ENCODE data around the gene ABCC8. TPM values are rescaled to one million over a fixed set of nuclear protein-coding genes. Genes with fewer than 3 reads are reported as not detected.

ABCC8 gene
- not detected for total RNA-seq

GRCh38 chr11:17476317-17477083, at the start of gene ABCC8:
Gene ABCC8 (minus strand): TSS chr11:17476845. CDS start chr11:17476776, 69 bp downstream.
- Mint-ChIP-seq H3K36me3 (ENCODE audit: low read depth) (no peaks in the 10 kb centered on the region), H3K4me3 (no peak within 1 kb of the TSS), H3K27ac (no peak within 1 kb of the TSS), H3K27me3 (peaks cover 70% of the 10 kb centered on the region), H3K9me3 (no peaks in the 10 kb centered on the region), H3K4me1 (peaks cover 2% of the 10 kb centered on the region)
- ChIA-PET CTCF (no interaction called here), POLR2A (no interaction called here)
- no peak for DNase-seq

DNA sequence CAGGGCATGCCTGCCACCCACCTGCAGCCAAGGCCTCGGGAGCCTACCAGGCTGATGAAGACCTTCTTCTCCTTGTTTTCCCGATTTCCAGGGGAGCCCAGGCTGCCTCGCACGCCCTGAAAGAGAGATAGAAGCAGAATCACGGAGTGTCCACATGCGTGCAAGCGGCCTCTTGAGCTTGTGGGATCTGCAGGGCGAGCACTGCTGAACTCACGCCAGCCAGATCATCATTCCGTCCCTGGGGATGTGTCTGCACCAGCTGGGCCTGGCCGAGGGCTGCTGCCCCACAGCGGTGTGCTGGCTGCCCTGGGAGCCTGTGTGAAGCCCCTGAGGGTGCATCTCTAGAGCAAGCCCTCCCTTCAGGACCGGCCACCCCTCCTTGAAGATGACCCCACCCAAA, 49.7 kb upstream of the ABCC8 start:
- Mint-ChIP-seq H3K4me1 (no peaks in the 10 kb centered on the region), H3K9me3 (no peaks in the 10 kb centered on the region), H3K27ac (no peak overlapping the region), H3K36me3 (ENCODE audit: low read depth) (no peaks in the 10 kb centered on the region), H3K27me3 (peaks cover 2% of the 10 kb centered on the region), H3K4me3 (no peak overlapping the region)
- POLR2A ChIA-PET = no interaction called here
- no peak for DNase-seq
- CTCF ChIA-PET = interaction anchor here (3.1 kb wide), 1 partner anchor 142 kb away, joined by 30 read pairs; no protein-coding TSS in a partner anchor

DNA sequence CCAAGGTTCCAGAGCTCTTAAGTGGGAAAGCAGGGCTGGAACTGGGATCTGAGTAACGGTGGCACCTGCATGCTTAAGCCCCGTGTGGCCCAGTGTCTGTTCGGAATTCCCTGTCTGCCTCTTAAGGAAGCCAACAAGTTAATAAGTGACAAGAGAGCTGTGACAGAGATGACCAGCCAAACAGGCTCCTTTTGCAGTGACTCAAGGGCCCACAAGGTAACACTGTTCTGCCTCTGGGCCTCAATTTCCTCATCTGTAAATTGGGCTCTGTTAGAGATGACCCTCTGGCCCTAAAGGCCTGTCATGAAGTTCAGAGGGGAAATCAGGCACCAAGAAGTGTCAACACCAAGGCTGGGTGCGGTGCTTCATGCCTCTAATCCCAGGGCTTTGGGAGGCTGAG, 48.9 kb upstream of the ABCC8 start:
- Mint-ChIP-seq H3K9me3 (no peaks in the 10 kb centered on the region), H3K27ac (no peak overlapping the region), H3K4me1 (no peaks in the 10 kb centered on the region), H3K27me3 (peaks cover 4% of the 10 kb centered on the region), H3K36me3 (ENCODE audit: low read depth) (no peaks in the 10 kb centered on the region), H3K4me3 (no peak overlapping the region)
- no peak for DNase-seq
- ChIA-PET POLR2A (no interaction called here), CTCF (interaction anchor here (3.1 kb wide), 1 partner anchor 141 kb away, joined by 30 read pairs; no protein-coding TSS in a partner anchor)

DNA sequence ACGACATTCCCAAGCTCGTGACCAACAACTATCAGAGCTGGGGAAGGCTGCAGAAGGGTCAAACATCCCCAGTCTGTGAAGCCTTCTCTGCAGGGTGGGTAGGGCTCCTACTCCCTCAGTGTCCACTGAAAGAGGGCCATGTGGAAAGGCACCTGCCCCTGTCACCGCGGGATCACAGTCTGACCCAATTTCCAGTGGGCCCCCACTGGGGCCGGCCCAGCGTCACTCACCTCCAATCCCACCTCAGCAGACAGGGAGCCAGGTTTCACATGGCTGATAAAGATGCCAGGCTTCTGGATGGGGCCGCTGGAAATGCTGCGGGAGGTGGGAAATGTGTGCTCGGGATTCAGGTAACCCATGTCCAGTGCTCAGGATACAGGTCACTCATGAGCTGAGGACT, 47.6 kb upstream of the ABCC8 start:
- peaks cover 4% of the 10 kb centered on the region for H3K27me3 Mint-ChIP-seq

GRCh38 chr11:17522655-17523054, 46.0 kb upstream of the ABCC8 start:
- ChIA-PET POLR2A (interaction anchor here (0.8 kb wide), 1 partner anchor 293 kb away, joined by 3 read pairs; no protein-coding TSS in a partner anchor), CTCF (no interaction called here)
- no peaks in the 10 kb centered on the region for H3K9me3 Mint-ChIP-seq
- no peak overlapping the region for H3K4me3 Mint-ChIP-seq
- no peak overlapping the region for H3K27ac Mint-ChIP-seq
- DNase-seq = no peak
- peaks cover 3% of the 10 kb centered on the region for H3K27me3 Mint-ChIP-seq
- H3K36me3 Mint-ChIP-seq (ENCODE audit: low read depth) = no peaks in the 10 kb centered on the region
- H3K4me1 Mint-ChIP-seq = no peaks in the 10 kb centered on the region

More for the DNA sequence above, 47.6 kb upstream of the ABCC8 start:
- Mint-ChIP-seq H3K9me3 (no peaks in the 10 kb centered on the region), H3K36me3 (ENCODE audit: low read depth) (no peaks in the 10 kb centered on the region), H3K27ac (no peak overlapping the region), H3K4me1 (no peaks in the 10 kb centered on the region), H3K4me3 (no peak overlapping the region)
- no peak for DNase-seq
- ChIA-PET CTCF (no interaction called here), POLR2A (no interaction called here)

DNA sequence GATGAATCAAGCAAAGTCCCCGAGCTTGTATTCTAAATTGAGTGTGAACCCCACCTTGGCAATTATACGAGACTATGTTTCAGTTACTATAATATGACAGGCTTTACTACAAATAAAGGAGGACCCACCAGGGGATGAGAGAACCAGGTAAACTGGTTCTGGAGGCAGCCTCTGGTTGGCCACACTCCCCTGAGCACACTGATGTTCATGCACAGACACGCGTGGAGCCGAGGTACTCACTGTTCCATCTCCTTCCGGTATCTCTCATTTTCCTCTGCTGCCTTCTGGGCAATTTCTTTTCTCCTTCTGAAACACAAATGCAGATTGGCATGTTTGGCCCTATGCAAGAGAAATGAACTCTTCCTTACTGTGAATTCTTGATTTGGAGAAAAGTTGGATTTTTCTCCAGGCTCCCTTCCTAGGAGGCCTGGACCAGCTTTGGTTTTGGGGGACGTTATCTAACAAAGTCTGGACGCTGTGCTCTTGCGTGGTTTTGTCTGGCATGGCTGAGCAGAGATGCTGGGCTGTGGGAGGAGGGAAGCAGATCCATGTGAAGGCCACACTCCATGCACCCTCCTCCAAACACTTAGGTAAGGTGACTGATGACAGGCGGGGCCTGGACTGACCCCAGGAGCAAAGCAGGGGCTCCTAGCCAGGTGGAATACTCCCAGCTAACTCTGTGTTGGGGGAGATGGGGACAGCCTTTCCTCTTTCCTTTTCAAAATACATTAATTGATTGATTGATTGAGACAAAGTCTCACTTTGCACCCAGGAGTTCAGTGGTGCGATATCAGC, 44.7 kb upstream of the ABCC8 start:
- Mint-ChIP-seq H3K27ac (no peak overlapping the region), H3K27me3 (peaks cover 5% of the 10 kb centered on the region)
- POLR2A ChIA-PET = interaction anchor here (0.6 kb wide), 1 partner anchor 803 kb away, joined by 3 read pairs; no protein-coding TSS in a partner anchor

GRCh38 chr11:17519061-17519885, 42.6 kb upstream of the ABCC8 start:
- H3K4me3 Mint-ChIP-seq = no peak overlapping the region
- H3K27ac Mint-ChIP-seq = no peak overlapping the region
- H3K4me1 Mint-ChIP-seq = no peaks in the 10 kb centered on the region
- no peak for DNase-seq
- CTCF ChIA-PET = interaction anchor here (0.9 to 2.5 kb wide), 4 partner anchors 9 to 289 kb away, joined by 3 to 9 read pairs (median 6); no protein-coding TSS in a partner anchor
- POLR2A ChIA-PET = no interaction called here
- peaks cover 7% of the 10 kb centered on the region for H3K27me3 Mint-ChIP-seq
- no peaks in the 10 kb centered on the region for H3K9me3 Mint-ChIP-seq
- H3K36me3 Mint-ChIP-seq (ENCODE audit: low read depth) = no peaks in the 10 kb centered on the region

More for the DNA sequence above, 44.7 kb upstream of the ABCC8 start:
- Mint-ChIP-seq H3K9me3 (no peaks in the 10 kb centered on the region), H3K4me1 (no peaks in the 10 kb centered on the region), H3K4me3 (no peak overlapping the region), H3K36me3 (ENCODE audit: low read depth) (no peaks in the 10 kb centered on the region)
- CTCF ChIA-PET = interaction anchor here (1.0 kb wide), 1 partner anchor 8 kb away, joined by 3 read pairs; no protein-coding TSS in a partner anchor
- no peak for DNase-seq

DNA sequence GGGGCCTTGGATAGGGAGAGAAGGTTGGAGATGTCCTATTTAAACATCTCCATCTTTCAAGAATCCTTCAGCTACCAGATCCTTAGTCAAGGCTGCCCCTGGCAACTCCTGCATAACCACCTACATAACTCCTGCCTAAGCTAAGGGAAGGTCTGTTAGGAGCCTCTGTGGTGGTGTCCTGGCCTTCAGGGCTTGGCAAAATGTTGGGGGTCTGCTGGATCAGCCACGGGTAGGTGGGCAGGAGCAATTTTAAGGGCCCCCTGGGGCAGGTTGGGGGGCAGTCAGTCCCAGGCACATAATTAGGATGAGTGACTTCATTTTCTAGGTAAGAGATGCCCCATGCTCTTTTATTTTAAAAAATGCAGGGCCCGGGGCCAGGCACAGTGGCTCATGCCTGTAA, 41.7 kb upstream of the ABCC8 start:
- ChIA-PET CTCF (interaction anchor here (1.4 to 2.5 kb wide), 2 partner anchors 10 to 139 kb away, joined by 5 to 9 read pairs; no protein-coding TSS in a partner anchor), POLR2A (no interaction called here)
- Mint-ChIP-seq H3K27me3 (peaks cover 7% of the 10 kb centered on the region), H3K4me1 (no peaks in the 10 kb centered on the region), H3K27ac (no peak overlapping the region), H3K4me3 (no peak overlapping the region), H3K36me3 (ENCODE audit: low read depth) (no peaks in the 10 kb centered on the region), H3K9me3 (no peaks in the 10 kb centered on the region)
- DNase-seq = no peak

DNA sequence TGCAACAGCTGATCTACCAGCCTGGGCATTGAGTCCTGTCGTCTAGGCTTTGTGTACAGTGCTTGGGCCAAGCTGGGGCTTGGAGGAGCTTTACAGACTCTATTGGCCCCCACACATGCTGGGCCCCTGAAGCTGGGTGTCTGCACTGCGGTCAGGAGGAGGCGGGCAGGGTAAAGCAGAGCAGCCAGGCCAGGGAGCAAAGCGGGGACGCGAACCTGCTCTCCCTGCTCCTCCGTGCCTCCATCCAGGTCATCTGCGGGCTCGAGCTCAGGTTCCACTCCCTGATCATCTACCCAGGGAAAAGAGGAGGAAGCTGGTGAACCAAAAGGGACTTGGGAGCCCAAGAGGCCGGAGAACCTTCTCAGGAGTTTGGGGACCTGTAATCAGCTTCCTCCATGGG, 40.5 kb upstream of the ABCC8 start:
- no peak overlapping the region for H3K27ac Mint-ChIP-seq
- no peak for DNase-seq
- H3K36me3 Mint-ChIP-seq (ENCODE audit: low read depth) = no peaks in the 10 kb centered on the region
- no peaks in the 10 kb centered on the region for H3K4me1 Mint-ChIP-seq
- no peaks in the 10 kb centered on the region for H3K9me3 Mint-ChIP-seq
- H3K27me3 Mint-ChIP-seq = peaks cover 10% of the 10 kb centered on the region
- POLR2A ChIA-PET = interaction anchor here (0.9 kb wide), 1 partner anchor 9 kb away, joined by 3 read pairs; no protein-coding TSS in a partner anchor
- H3K4me3 Mint-ChIP-seq = no peak overlapping the region
- CTCF ChIA-PET = interaction anchor here (1.7 kb wide), 1 partner anchor 11 kb away, joined by 9 read pairs; no protein-coding TSS in a partner anchor

DNA sequence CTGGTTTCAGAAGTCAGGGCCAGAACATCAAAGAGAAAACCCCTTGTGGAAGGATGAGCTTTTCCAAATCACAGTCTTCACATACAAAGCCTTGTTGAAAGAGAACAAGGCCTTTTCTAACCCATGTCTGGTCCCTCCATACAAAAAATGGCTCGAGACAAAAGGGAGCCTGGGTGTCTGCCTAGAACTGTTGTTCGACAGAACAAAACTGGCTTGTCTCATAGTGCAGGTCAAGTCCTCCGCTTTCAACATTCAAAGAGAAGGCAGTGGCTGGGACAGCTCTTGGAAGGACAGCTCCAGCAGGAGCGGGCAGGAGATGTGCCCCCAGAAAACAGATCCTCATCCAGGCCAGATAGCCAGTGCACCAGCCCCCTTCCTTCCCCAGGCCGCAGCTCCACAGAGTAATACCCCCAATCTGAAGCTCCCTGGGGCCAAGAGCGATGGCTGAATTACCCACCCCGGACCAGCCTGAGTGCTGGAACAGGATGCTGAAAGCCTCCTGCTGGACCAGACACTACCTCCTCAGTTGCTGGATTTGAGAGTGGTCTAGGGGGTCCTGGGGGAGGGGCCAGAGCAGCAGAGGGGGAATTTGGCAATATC, 40.0 kb upstream of the ABCC8 start:
- H3K27ac Mint-ChIP-seq = no peak overlapping the region
- no peaks in the 10 kb centered on the region for H3K36me3 Mint-ChIP-seq (ENCODE audit: low read depth)
- CTCF ChIA-PET = interaction anchor here (1.4 to 1.7 kb wide), 2 partner anchors 11 to 133 kb away, joined by 4 to 9 read pairs; no protein-coding TSS in a partner anchor
- H3K27me3 Mint-ChIP-seq = peaks cover 12% of the 10 kb centered on the region
- no peaks in the 10 kb centered on the region for H3K4me1 Mint-ChIP-seq
- POLR2A ChIA-PET = interaction anchor here (0.9 kb wide), 1 partner anchor 8 kb away, joined by 3 read pairs; no protein-coding TSS in a partner anchor
- H3K4me3 Mint-ChIP-seq = no peak overlapping the region
- H3K9me3 Mint-ChIP-seq = no peaks in the 10 kb centered on the region
- DNase-seq = no peak

GRCh38 chr11:17515443-17516176, 39.0 kb upstream of the ABCC8 start:
- no peaks in the 10 kb centered on the region for H3K36me3 Mint-ChIP-seq (ENCODE audit: low read depth)
- no peak for DNase-seq
- no peaks in the 10 kb centered on the region for H3K9me3 Mint-ChIP-seq
- peaks cover 10% of the 10 kb centered on the region for H3K27me3 Mint-ChIP-seq
- ChIA-PET CTCF (interaction anchor here (0.8 to 1.7 kb wide), 3 partner anchors 12 to 132 kb away, joined by 3 to 9 read pairs (median 4); no protein-coding TSS in a partner anchor), POLR2A (no interaction called here)
- no peak overlapping the region for H3K27ac Mint-ChIP-seq
- H3K4me3 Mint-ChIP-seq = no peak overlapping the region
- no peaks in the 10 kb centered on the region for H3K4me1 Mint-ChIP-seq
